SHP77 treated with DMSO at 0.1 percent for 48 hours (cell line): ENCODE measurements around the gene STAMBP.
"Not testable (repeated sequence)": the region's sequence is repeated elsewhere in the genome, so short reads cannot be mapped to it uniquely, and the experiment has no call there.

ENCODE experiments used
- DNase-seq: peaks from one replicate; lab custom pipeline; 2025; lab: John Stamatoyannopoulos, UW

The STAMBP gene

GRCh38 chr2:73837847-73838585, 9.3 kb downstream of the STAMBP start:
- DNase-seq: no peak

GRCh38 chr2:73838889-73839534, 10.3 kb downstream of the STAMBP start:
- DNase-seq: no peak

- DNase-seq: no peak
These were observed 11.1 kb downstream of the STAMBP start for GRCh38 chr2:73839653-73840411.

- DNase-seq: no peak
These were observed 13.4 kb downstream of the STAMBP start for GRCh38 chr2:73841912-73842738.

GRCh38 chr2:73842739-73843019, 13.9 kb downstream of the STAMBP start:
- no peak for DNase-seq

GRCh38 chr2:73844087-73844486, 15.3 kb downstream of the STAMBP start:
- DNase-seq: no peak

GRCh38 chr2:73850009-73850408, 21.2 kb downstream of the STAMBP start:
- DNase-seq: no peak

- no peak for DNase-seq
These were observed 22.5 kb downstream of the STAMBP start for GRCh38 chr2:73851274-73851673.

GRCh38 chr2:73852020-73852419, 23.3 kb downstream of the STAMBP start:
- DNase-seq: no peak

- no peak for DNase-seq
These were observed 26.8 kb downstream of the STAMBP start for GRCh38 chr2:73855526-73855925.

GRCh38 chr2:73856214-73856613, 27.5 kb downstream of the STAMBP start:
- DNase-seq: no peak

- no peak for DNase-seq
These were observed 31.2 kb downstream of the STAMBP start for GRCh38 chr2:73859721-73860586.

- no peak for DNase-seq
These were observed 34.2 kb downstream of the STAMBP start for GRCh38 chr2:73862987-73863386.

- DNase-seq: no peak
These were observed 39.6 kb downstream of the STAMBP start for GRCh38 chr2:73868204-73868978.

GRCh38 chr2:73870084-73870483, 41.3 kb downstream of the STAMBP start:
- DNase-seq: no peak

GRCh38 chr2:73877071-73877802, 48.5 kb downstream of the STAMBP start:
- DNase-seq: no peak

GRCh38 chr2:73877984-73878383, 49.2 kb downstream of the STAMBP start:
- not testable (repeated sequence) for DNase-seq

- DNase-seq: no peak
These were observed 56.6 kb downstream of the STAMBP start for GRCh38 chr2:73885406-73885805.

GRCh38 chr2:73886357-73886756, 57.6 kb downstream of the STAMBP start:
- DNase-seq: no peak
